Kidney epithelial cell (primary cell): Measurements from ENCODE around the gene KIAA1191. TPM values are rescaled to one million over a fixed set of nuclear protein-coding genes. Genes with fewer than 3 reads are reported as not detected.

Experiments used
- DNase-seq: peaks from one replicate; pipeline ENCODE4 v3.0.0-alpha.2; 2010; ENCODE audit warnings: low read depth
- H3K27me3 ChIP-seq: 2 replicates; pipeline ENCODE4 v1.6.0; 2011; ENCODE audit warnings: low read length; ENCODE audit not compliant: control insufficient read depth, insufficient read depth
- H3K36me3 ChIP-seq: 2 replicates; pipeline ENCODE4 v1.5.1; 2011; ENCODE audit warnings: low read length; ENCODE audit not compliant: control insufficient read depth, insufficient read depth
- H3K4me3 ChIP-seq: 2 replicates; pipeline ENCODE4 v1.5.1; 2011; ENCODE audit warnings: low read depth, mild to moderate bottlenecking, control low read depth, low read length
- total RNA-seq: library from RNA; depleted of rRNA; stranded (reverse); fragments of >200 nt; gene quantifications from 2 replicates; pipeline ENCODE4 v1.2.3, GENCODE V29; 2015
- TF ChIP-seq, protein P1 (sequence below): IDR thresholded peaks from 2 replicates; pipeline ENCODE4 v1.5.1; 2011; ENCODE audit warnings: mild to moderate bottlenecking, moderate library complexity, low read length, control low read depth, inconsistent platforms; ENCODE audit not compliant: insufficient read depth, poor library complexity, severe bottlenecking

The KIAA1191 gene
- total RNA-seq, 1 donor from 2014 or later, result 92.4 TPM

DNA sequence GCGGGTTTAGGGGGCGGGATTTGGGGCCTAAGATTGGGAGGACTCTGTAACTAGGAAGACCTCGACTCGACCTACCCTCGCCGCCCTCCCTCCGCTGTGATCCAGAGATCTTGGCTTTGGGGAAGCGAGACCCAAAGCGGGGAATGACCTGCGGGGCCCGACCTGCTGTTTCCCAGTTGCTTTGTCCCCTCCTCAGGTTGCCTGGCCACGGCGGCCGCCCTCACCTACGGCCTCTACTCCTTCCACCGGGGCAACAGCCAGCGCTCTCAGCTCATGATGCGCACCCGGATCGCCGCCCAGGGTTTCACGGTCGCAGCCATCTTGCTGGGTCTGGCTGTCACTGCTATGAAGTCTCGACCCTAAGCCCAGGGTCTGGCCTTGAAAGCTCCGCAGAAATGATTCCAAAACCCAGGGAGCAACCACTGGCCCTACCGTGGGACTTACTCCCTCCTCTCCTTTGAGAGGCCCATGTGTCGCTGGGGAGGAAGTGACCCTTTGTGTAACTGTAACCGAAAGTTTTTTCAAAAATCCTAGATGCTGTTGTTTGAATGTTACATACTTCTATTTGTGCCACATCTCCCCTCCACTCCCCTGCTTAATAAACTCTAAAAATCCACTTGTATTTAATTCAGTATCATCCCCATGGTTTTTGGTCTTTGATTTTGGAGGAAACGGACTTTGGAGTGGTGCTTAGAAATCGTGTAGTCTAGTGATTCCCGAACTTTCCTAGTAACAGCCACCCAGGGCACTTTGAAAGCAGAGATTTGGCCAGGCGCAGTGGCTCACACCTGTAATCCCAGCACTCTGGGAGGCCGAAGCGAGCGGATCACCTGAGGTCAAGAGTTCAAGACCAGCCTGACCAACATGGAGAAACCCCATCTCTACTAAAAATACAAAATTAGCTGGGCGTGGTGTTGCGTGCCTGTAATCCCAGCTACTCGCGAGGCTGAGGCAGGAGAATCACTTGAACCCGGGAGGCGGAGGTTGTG, 27.9 kb upstream of the KIAA1191 start:
- DNase-seq, result no peak
- Histone ChIP-seq H3K27me3 (no peaks in the 10 kb centered on the region), H3K36me3 (peaks cover 2% of the 10 kb centered on the region), H3K4me3 (peak overlapping the region; percentile 99)
- TF ChIP-seq, protein P1, sequence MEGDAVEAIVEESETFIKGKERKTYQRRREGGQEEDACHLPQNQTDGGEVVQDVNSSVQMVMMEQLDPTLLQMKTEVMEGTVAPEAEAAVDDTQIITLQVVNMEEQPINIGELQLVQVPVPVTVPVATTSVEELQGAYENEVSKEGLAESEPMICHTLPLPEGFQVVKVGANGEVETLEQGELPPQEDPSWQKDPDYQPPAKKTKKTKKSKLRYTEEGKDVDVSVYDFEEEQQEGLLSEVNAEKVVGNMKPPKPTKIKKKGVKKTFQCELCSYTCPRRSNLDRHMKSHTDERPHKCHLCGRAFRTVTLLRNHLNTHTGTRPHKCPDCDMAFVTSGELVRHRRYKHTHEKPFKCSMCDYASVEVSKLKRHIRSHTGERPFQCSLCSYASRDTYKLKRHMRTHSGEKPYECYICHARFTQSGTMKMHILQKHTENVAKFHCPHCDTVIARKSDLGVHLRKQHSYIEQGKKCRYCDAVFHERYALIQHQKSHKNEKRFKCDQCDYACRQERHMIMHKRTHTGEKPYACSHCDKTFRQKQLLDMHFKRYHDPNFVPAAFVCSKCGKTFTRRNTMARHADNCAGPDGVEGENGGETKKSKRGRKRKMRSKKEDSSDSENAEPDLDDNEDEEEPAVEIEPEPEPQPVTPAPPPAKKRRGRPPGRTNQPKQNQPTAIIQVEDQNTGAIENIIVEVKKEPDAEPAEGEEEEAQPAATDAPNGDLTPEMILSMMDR, result no peak

DNA sequence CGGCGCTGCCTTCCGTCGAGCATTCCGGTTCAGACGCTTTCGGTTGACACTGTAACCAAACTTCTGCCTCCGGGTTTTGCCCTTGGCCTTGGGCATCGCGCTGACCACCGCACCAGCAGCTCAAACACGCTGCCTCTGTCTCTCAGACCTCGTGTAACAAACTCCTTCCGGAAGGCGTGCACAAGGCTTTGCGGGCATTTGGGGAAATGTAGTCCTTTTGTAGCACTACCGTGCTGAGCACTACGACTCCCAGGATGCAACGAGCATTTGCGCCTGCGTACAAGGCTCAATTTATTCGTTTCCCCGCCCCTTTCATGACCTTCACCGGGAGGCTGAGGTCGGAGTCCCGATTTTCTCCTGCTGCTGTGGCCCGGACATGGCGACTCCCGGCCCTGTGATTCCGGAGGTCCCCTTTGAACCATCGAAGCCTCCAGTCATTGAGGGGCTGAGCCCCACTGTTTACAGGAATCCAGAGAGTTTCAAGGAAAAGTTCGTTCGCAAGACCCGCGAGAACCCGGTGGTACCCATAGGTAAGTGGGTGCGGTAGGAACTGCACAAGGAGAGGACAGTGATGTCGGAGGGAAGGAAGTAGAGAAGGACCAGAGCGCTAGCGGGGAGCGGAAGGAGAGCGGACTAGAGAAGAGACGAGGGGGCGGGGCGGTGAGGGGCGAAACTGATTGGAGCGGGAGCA, 27.0 kb upstream of the KIAA1191 start, which contains the start of the genes HIGD2A and NOP16:
Gene HIGD2A (plus strand): TSS at position 308 of the 691 bp plus-strand sequence. CDS start 69 bp downstream, at position 377.
Gene NOP16 (minus strand): TSS at position 155 of the 691 bp plus-strand sequence. CDS start 59 bp downstream, at position 96.
- peak; percentile 94 for DNase-seq
- TF ChIP-seq, protein P1, result no peak
- peak within 1 kb of the TSS; percentile 99 for H3K4me3 ChIP-seq
- H3K27me3 ChIP-seq, result no peaks in the 10 kb centered on the region
- H3K36me3 ChIP-seq, result peaks cover 2% of the 10 kb centered on the region

DNA sequence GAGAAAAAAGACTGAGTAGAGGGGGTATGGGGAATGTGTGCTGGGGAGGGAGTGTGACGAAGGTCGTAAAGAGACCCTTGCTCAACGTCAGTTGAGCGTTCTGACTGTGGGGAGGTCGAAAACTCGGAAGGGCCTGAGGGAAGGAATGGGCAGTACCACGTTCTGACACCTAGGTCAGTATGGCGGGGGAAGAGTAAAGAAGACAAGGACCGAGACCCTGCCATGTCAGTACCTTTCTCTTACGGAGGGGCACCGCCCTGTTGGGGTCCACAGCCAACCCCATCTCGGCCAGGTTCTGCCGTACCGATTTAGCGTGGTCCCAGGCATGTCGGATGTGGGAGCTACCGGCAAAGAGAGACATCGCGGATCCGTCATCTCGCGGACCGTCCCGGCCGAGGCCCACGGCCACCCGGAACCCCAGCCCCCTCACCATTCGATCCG, 26.5 kb upstream of the KIAA1191 start:
- H3K4me3 ChIP-seq, result peak overlapping the region; percentile 99
- H3K36me3 ChIP-seq, result peaks cover 5% of the 10 kb centered on the region
- TF ChIP-seq, protein P1, result no peak
- DNase-seq, result no peak
- no peaks in the 10 kb centered on the region for H3K27me3 ChIP-seq

DNA sequence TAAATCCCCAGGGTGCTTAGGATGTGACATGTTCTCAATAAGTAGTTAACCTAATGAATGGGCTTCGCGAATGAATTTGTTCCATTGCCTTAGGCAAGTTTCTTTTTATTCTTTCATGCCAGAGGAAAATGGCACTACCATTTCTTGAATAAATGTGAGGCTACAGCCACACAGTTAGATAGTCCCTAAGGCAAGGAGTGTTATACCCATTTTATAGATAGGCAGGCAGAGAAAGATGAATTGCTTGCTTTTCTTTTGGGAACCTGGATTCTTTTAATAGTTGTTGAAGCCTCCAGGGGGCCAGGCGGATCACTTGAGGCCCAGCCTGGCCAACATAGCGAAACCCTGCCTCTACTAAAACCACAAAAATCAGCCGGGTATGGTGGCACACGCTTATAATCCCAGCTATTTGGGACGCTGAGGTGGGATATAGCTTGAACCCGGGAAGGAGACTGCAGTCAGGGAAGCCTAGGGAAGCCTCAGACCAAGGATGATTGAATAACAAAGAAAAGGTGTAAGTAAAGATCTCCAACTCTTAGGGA, 25.9 kb upstream of the KIAA1191 start:
- Histone ChIP-seq H3K4me3 (peak overlapping the region; percentile 99), H3K36me3 (peaks cover 5% of the 10 kb centered on the region), H3K27me3 (no peaks in the 10 kb centered on the region)
- TF ChIP-seq, protein P1, result no peak
- no peak for DNase-seq

DNA sequence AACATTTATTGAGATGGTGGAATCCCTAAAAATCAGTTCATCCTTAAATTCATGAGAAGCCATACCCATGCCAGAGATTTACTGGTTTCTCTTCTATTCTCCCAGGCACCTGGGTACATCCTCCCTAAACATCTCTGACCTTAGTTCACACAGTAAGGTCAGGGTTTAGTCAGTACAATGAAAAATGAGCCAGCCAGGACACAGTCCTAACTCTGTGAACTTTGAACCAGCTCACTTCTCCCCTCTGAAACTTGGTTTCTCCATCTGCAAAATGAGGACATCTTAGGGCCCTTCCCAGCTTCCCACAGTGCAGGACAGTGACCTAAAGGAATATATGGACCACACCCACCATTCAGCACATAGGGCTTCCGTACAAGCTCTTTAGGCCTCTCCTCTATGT, 24.9 kb upstream of the KIAA1191 start:
- peaks cover 3% of the 10 kb centered on the region for H3K36me3 ChIP-seq

More for the DNA sequence above, 24.9 kb upstream of the KIAA1191 start:
- TF ChIP-seq, protein P1, result no peak
- H3K4me3 ChIP-seq, result no peak overlapping the region
- H3K27me3 ChIP-seq, result no peaks in the 10 kb centered on the region
- DNase-seq, result no peak
